Osteoblast (primary cell): ENCODE data around the gene STXBP4. TPM values are rescaled to one million over a fixed set of nuclear protein-coding genes. Genes with fewer than 3 reads are reported as not detected.

Experiments
- DNase-seq: peaks from one replicate; pipeline ENCODE4 v3.0.0; 2011; ENCODE audit warnings: low spot score, mixed read lengths; ENCODE audit not compliant: insufficient read length; ENCODE audit errors: missing footprints
- H2AFZ ChIP-seq: 2 replicates; pipeline ENCODE4 v1.6.0; 2011; ENCODE audit warnings: mild to moderate bottlenecking, low read length
- H3K27ac ChIP-seq: 2 replicates; pipeline ENCODE4 v1.5.1; 2011; ENCODE audit warnings: mild to moderate bottlenecking, low read depth, low read length, moderate library complexity
- H3K27me3 ChIP-seq: 2 replicates; pipeline ENCODE4 v1.6.0; 2012; ENCODE audit warnings: mild to moderate bottlenecking, control low read depth, inconsistent platforms, low read length, moderate library complexity; ENCODE audit not compliant: insufficient read depth
- H3K36me3 ChIP-seq: 2 replicates; pipeline ENCODE4 v1.5.1; 2011; ENCODE audit warnings: mild to moderate bottlenecking, low read length, control low read depth, moderate library complexity; ENCODE audit not compliant: insufficient read depth
- H3K4me1 ChIP-seq: 2 replicates; pipeline ENCODE4 v1.5.1; 2011; ENCODE audit warnings: mild to moderate bottlenecking, low read length, control low read depth, moderate library complexity; ENCODE audit not compliant: insufficient read depth
- H3K4me2 ChIP-seq: 2 replicates; pipeline ENCODE4 v1.6.0; 2011; ENCODE audit warnings: mild to moderate bottlenecking, low read length; ENCODE audit not compliant: insufficient read depth
- H3K4me3 ChIP-seq: fragments of 200-600 bp; sonication (generic); 3 replicates; pipeline ENCODE4 v1.5.1; 2012; ENCODE audit warnings: mild to moderate bottlenecking, low read length, inconsistent platforms; ENCODE audit not compliant: insufficient read depth
- H3K79me2 ChIP-seq: 2 replicates; pipeline ENCODE4 v1.6.0; 2012; ENCODE audit warnings: mild to moderate bottlenecking, low read length, control low read depth, inconsistent platforms; ENCODE audit not compliant: insufficient read depth
- H3K9me3 ChIP-seq: 2 replicates; pipeline ENCODE4 v1.5.1; 2011; ENCODE audit warnings: low read depth, low read length, control low read depth
- H4K20me1 ChIP-seq: 2 replicates; pipeline ENCODE4 v1.6.0; 2012; ENCODE audit warnings: mild to moderate bottlenecking, low read length, control low read depth; ENCODE audit not compliant: insufficient read depth
- total RNA-seq: library from RNA; depleted of rRNA; stranded (reverse); fragments of >200 nt; gene quantifications from 2 replicates; pipeline ENCODE4 v1.2.3, GENCODE V29; 2012
- TF ChIP-seq, protein P1 (sequence below): IDR thresholded peaks from 2 replicates; pipeline ENCODE4 v1.5.1; 2011; ENCODE audit warnings: mild to moderate bottlenecking, low read depth, low read length, moderate library complexity; ENCODE audit errors: extremely low read depth

Gene STXBP4
- total RNA-seq, 1 donor: 19.2 TPM

DNA sequence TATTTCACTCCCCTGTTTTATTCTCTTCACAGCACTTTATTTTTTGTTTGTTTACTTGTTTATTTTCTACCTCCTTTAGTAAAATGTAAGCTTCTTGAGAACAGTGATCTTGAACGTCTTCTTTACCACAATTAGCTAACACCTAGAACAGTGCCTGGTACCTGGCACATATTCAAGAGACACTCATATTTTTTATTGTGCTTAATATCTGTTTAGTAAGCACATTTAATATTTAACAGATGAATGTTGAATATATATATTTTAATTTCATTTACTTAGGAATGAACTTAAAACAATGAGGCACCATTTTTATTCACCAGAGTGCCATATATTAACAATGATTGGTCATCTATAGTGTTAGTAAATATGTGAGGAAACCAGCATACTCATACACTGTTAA lies 130.2 kb downstream of the STXBP4 start:
- Histone ChIP-seq H3K4me2 (no peak overlapping the region), H3K36me3 (no peaks in the 10 kb centered on the region), H2AFZ (no peak overlapping the region), H3K27me3 (no peaks in the 10 kb centered on the region), H3K4me3 (no peak overlapping the region), H3K79me2 (no peaks in the 10 kb centered on the region), H4K20me1 (no peaks in the 10 kb centered on the region), H3K27ac (no peak overlapping the region), H3K4me1 (no peaks in the 10 kb centered on the region), H3K9me3 (no peaks in the 10 kb centered on the region)
- TF ChIP-seq, protein P1, sequence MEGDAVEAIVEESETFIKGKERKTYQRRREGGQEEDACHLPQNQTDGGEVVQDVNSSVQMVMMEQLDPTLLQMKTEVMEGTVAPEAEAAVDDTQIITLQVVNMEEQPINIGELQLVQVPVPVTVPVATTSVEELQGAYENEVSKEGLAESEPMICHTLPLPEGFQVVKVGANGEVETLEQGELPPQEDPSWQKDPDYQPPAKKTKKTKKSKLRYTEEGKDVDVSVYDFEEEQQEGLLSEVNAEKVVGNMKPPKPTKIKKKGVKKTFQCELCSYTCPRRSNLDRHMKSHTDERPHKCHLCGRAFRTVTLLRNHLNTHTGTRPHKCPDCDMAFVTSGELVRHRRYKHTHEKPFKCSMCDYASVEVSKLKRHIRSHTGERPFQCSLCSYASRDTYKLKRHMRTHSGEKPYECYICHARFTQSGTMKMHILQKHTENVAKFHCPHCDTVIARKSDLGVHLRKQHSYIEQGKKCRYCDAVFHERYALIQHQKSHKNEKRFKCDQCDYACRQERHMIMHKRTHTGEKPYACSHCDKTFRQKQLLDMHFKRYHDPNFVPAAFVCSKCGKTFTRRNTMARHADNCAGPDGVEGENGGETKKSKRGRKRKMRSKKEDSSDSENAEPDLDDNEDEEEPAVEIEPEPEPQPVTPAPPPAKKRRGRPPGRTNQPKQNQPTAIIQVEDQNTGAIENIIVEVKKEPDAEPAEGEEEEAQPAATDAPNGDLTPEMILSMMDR: no peak
- no peak for DNase-seq

DNA sequence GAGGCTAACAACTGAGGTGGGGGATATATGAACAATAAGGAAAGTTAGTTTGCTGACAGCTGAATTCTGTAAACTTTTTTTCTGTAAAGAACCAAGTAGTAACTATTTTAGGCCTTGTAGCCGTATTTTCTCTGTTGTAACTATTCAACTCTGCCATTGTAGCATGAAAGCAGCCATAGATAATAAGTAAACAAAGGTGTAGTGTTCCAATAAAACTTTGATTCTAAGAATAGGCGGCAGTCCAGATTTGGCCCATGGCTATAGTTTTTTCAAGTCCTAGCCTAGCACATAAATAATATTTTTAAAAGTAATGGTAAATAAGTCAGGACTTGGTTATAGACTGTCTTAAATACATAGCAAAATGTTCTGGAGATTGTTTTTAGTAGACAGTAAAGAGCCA lies 142.0 kb downstream of the STXBP4 start:
- no peaks in the 10 kb centered on the region for H3K79me2 ChIP-seq
- H3K27me3 ChIP-seq: no peaks in the 10 kb centered on the region
- TF ChIP-seq, protein P1: no peak
- no peaks in the 10 kb centered on the region for H3K4me1 ChIP-seq
- H2AFZ ChIP-seq: no peak overlapping the region
- H4K20me1 ChIP-seq: no peaks in the 10 kb centered on the region
- DNase-seq: peak; percentile 52
- no peak overlapping the region for H3K27ac ChIP-seq
- no peak overlapping the region for H3K4me2 ChIP-seq
- no peak overlapping the region for H3K4me3 ChIP-seq
- H3K36me3 ChIP-seq: no peaks in the 10 kb centered on the region
- H3K9me3 ChIP-seq: no peaks in the 10 kb centered on the region

DNA sequence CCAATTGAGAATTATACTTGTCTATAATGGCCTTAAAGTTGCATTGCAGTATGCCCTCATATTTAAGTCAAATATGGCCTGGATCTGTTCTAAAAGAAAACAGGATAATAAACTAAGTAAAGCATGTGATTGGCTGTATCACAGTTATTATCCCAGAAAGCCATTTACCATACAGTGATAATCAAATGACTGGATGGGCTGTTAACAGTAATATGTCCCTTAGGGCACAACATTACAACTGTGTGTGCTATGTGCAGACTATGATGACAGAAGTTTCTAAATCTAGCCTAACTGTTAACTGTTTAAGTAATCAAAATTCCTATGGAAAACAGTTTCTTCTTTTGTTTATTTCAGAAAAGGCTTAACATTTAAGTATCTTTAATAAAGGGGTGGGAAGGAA lies 145.7 kb downstream of the STXBP4 start:
- H3K27me3 ChIP-seq: no peaks in the 10 kb centered on the region
- H3K9me3 ChIP-seq: no peaks in the 10 kb centered on the region
- no peak overlapping the region for H3K27ac ChIP-seq
- TF ChIP-seq, protein P1: no peak
- no peaks in the 10 kb centered on the region for H3K79me2 ChIP-seq
- H2AFZ ChIP-seq: no peak overlapping the region
- no peak overlapping the region for H3K4me3 ChIP-seq
- no peak for DNase-seq
- H4K20me1 ChIP-seq: no peaks in the 10 kb centered on the region
- H3K4me2 ChIP-seq: no peak overlapping the region
- H3K36me3 ChIP-seq: no peaks in the 10 kb centered on the region
- no peaks in the 10 kb centered on the region for H3K4me1 ChIP-seq

DNA sequence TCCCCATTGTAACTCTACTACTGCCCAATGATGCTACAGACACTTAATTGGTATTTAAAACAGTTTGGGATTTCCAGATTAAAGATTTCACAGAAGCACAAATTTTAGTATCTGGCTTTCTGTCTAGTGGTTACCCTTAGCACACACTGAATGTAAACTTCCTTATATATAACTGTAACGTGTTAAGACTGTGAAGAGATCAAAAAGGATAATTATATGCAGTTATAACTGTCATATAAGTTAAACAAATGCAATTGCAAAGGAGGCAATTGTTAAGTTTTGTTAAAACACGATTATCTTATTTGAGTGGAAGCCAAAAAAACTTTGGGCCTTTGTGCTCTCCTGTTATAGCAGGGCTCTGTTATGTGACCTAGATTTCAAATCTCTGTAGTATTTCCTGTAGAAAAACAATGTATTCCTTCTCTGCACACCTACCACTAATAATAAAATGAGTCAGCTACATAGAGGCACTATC lies 147.9 kb downstream of the STXBP4 start:
- H3K9me3 ChIP-seq: no peaks in the 10 kb centered on the region
- no peak for DNase-seq

More for the DNA sequence above, 147.9 kb downstream of the STXBP4 start:
- H3K4me1 ChIP-seq: no peaks in the 10 kb centered on the region
- no peak overlapping the region for H2AFZ ChIP-seq
- TF ChIP-seq, protein P1: no peak
- no peak overlapping the region for H3K27ac ChIP-seq
- H3K36me3 ChIP-seq: no peaks in the 10 kb centered on the region
- no peaks in the 10 kb centered on the region for H4K20me1 ChIP-seq
- no peaks in the 10 kb centered on the region for H3K27me3 ChIP-seq
- H3K4me2 ChIP-seq: no peak overlapping the region
- H3K79me2 ChIP-seq: no peaks in the 10 kb centered on the region
- H3K4me3 ChIP-seq: no peak overlapping the region
